ENCODE data around the gene SCGB1A1.

DNA sequence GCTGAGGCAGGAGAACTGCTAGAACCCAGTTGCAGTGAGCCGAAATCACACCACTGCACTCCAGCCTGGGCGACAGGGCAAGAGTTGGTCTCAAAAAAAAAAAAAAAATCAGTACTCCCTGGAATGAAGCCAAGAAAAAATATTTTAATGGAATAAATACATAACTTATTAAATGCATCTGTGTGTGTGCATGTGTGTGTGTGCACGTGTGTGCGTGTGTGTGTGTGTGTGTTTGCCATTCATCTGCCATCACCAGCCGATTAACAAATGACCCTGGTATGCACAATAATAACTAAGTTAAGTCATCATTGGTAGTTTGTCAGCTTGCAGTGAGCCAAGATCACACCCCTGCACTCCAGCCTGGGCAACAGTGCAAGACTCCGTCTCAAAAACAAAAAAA, 35.0 kb upstream of the SCGB1A1 start:
- TF ChIP-seq, protein P1, sequence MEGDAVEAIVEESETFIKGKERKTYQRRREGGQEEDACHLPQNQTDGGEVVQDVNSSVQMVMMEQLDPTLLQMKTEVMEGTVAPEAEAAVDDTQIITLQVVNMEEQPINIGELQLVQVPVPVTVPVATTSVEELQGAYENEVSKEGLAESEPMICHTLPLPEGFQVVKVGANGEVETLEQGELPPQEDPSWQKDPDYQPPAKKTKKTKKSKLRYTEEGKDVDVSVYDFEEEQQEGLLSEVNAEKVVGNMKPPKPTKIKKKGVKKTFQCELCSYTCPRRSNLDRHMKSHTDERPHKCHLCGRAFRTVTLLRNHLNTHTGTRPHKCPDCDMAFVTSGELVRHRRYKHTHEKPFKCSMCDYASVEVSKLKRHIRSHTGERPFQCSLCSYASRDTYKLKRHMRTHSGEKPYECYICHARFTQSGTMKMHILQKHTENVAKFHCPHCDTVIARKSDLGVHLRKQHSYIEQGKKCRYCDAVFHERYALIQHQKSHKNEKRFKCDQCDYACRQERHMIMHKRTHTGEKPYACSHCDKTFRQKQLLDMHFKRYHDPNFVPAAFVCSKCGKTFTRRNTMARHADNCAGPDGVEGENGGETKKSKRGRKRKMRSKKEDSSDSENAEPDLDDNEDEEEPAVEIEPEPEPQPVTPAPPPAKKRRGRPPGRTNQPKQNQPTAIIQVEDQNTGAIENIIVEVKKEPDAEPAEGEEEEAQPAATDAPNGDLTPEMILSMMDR (IDR thresholded peaks at IDR 0.05; ENCODE audit: insufficient read depth, low read length, poor library complexity, severe bottlenecking): no peak
- TF ChIP-seq EZH2phosphoT487 (conservative IDR thresholded peaks at IDR 0.05; ENCODE audit: low read length): no peak
